ENCODE results near the gene CLPX.
"Not testable (repeated sequence)": the region's sequence is repeated elsewhere in the genome, so short reads cannot be mapped to it uniquely, and the experiment has no call there.

Gene CLPX

DNA sequence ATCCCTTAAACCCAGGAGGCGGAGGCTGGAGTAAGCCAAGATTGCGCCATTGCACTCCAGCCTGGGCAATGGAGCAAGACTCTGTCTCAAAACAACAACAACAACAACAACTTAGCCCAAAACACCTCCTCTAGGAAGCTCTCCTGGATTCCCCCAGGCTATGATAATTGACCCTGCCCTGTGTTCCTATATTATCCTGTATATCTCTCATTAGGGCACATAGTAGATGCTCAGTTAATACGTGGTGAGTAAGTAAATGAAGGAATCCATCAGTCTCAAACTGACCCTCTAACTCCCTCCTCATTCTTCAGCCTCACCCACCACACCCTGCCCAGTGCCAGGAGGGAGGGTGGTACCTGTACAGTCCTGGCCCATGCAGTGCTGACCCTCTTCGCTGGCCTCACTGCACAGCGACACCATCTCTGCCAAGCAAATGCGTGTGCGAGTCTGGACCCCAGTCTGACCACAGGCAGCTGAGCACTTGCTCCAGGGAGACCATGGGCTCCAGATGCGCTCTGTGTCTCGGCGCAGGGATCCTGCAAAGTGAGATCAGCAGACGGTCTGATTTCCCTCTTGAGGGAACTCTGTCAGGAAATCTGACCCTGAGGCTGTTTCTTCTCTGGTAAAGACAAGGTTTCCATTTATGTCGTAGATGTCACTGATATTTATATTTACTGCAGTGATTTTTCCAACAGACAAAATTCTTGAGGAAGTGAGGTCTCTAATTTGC is 20.0 kb upstream of the CLPX start:
- DNase-seq, result no peak

GRCh38 chr15:65204236-65204930 is 19.2 kb upstream of the CLPX start:
- no peak for DNase-seq

DNA sequence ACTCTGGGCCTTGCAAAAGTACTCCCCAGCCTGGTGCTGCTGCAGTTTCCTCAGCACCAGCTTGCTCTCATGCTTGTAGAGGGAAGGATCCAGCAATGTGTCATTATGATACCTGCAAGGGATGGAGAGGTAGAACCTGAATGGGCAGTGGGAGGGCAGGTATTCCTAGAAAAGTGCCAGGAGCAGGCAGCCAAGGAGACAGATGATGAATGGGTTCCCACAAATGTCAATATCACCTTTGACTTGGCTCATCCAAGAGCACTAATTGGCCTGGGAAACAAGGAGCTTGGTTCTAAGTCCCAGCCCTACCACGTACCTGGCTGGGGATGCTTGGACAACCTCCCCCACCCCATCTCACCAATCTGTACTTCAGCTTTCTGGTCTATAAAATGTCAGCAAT is 16.8 kb upstream of the CLPX start:
- DNase-seq, result no peak

- no peak for DNase-seq
Observed at GRCh38 chr15:65198571-65198970, 13.4 kb upstream of the CLPX start.

DNA sequence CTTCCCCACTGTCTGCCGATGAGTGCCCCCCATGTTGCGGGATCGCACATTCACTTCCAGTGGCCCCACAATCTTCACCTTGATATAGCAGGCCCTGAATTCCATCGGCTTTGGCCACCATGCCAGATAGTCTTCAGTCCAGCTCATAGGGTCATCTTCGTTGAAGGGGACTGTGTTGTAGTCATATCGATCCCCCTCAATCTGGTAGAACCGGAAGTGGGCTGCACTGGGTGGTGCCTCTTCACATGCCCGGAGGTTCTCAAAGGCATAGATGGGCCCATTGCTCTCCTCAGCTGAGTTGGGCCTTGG is 12.1 kb upstream of the CLPX start:
- DNase-seq, result no peak

DNA sequence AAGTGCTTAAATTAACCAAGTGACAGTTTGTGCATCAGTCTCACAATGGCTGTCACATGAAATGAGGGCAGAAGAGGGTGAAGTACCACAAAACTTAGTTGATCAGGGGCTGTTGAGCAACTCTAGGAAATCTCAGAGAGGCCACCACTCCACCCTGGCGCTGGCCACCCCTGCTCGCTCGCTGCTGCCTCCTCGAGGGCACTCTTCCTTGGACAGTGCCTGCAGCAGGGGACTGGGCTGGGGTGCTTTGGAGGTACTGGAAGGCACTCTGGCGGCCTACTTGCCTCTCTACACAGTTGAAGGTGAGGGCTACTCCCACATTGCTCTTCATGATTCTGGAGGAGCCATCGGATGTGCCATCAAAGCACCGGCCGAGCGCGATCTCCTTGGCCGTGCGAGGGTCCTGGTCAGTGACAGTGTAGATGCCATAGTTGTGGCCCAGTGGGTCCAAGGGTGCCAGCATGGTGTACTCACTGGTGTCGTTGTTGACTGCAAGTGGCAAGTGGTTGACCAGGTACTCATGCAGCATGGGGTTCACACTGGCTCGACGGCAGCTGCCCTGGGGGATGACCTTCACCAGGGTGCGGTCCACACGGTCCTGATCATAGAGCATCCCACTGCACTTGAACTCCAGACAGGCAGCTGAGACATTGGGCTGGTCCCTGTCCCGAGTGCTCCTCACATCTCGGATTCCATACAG is 11.6 kb upstream of the CLPX start:
- no peak for DNase-seq

GRCh38 chr15:65195548-65195923 is 10.4 kb upstream of the CLPX start:
- DNase-seq, result no peak

GRCh38 chr15:65194826-65195547 is 9.8 kb upstream of the CLPX start:
- DNase-seq, result no peak

DNA sequence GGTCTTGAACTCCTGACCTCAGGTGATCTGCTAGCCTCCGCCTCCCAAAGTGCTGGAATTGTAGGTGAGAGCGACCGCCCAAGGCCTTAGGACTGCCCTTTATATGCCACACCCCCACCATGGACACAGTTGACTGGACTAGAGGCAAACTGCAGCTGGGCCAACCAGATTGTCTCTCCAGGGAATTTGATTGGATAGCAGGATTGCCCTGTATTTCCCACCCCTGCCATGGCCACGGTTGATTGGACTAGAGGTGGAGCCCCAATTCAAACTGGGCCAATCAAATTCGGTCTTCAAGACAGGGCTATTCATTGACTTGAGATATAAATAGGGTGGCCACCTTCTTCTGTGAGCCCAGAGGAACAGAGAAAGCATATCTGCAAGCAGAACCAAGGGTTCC is 6.9 kb upstream of the CLPX start:
- no peak for DNase-seq

GRCh38 chr15:65189102-65189740 is 4.1 kb upstream of the CLPX start:
- no peak for DNase-seq

GRCh38 chr15:65188472-65188871 is 3.3 kb upstream of the CLPX start:
- DNase-seq, result not testable (repeated sequence)

DNA sequence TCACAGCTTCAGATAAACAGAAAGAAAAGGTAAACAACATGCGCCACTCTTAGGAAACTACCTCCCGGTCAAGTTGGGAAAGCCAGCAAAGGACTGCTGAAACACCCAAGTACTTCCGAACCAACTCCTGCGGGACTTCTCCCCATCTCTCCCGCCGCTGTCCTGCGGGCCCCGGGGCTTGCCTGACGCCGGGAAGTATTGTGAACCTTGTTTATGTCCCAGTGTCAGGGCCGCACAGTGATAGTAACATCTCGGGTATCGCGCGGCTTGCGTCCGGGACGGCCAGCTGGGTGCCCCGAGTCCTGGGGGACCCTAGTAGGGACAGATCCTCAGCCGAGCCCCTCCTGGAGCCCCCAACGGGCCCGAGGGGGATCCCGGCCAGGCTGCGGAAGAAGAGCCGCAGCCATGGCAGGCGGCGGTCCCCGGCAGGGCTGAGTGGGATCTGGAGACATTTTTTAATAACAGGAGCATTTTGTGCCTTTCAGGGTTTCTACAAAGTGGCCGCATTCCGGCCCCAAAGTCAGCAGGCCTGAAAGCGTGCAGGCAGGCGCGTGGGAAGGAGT is 756 bp downstream of the CLPX start:
- DNase-seq, result peak; percentile 24

GRCh38 chr15:65183865-65184159 is 1.3 kb downstream of the CLPX start:
- DNase-seq, result no peak

DNA sequence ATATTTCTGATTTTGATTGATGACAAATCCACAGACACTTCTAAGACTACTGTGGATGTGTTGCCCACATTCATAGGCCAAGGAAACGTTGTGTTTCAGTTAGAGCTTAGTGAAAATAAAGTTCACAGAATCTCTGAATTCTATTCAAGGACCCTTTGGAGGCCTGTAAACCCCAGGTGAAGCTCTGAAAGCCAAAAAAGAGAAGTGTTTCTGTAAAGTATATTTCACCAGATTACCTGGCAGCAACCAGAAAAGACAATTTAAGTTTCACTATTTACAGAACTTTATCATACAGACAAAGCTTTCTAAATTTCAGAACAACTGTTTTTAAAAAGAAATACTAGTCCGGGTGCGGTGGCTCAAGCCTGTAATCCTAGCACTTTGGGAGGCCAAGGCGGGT is 2.6 kb downstream of the CLPX start:
- no peak for DNase-seq

DNA sequence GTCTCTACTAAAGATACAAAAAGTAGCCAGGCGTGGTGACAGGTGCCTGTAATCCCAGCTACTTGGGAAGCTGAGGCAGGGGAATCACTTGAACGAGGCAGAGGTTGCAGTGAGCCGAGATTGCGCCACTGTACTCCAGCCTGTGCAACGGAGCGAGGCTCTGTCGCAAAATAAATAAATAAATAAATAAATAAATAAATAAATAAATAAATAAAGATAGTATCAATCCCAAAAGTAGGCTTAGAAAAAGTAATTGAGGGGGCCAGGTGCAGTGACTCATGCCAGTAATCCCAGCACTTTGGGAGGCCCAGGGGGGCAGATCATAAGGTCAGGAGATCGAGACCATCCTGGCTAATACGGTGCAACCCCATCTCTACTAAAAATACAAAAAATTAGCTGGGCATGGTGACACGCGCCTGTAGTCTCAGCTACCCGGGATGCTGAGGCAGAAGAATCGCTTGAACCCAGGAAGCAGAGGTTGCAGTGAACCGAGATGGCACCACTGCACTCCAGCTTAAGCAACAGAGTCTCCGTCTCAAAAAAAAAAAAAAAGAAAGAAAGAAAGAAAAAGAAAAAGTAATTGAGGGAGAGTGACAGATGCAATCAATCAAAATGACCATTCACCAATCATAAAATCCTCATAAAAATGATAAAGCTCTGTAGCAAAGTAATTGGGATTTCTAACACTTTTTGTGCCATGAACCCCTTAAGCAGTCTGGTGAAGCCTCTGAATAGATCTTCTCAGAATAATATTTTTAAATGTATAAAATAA is 3.4 kb downstream of the CLPX start:
- not testable (repeated sequence) for DNase-seq

GRCh38 chr15:65180167-65180566 is 5.0 kb downstream of the CLPX start:
- DNase-seq, result no peak

DNA sequence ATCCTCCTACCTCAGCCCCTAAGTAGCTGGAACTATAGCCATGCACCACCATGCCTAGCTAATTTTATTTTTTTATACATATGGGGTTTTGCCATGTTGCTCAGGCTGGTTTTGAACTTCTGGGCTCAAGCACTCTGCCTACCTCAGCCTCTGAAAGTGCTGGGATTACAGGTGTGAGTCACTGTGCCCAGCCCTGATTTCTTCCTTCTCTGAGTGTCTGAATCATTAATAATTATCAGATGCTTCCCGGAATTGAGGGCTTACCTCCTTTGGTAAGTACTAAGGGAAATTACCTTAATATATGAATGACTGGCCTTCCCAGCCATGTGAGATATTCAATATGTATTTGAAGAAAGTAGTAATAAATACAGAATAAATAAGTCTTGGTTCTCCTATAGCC is 7.2 kb downstream of the CLPX start:
- no peak for DNase-seq

DNA sequence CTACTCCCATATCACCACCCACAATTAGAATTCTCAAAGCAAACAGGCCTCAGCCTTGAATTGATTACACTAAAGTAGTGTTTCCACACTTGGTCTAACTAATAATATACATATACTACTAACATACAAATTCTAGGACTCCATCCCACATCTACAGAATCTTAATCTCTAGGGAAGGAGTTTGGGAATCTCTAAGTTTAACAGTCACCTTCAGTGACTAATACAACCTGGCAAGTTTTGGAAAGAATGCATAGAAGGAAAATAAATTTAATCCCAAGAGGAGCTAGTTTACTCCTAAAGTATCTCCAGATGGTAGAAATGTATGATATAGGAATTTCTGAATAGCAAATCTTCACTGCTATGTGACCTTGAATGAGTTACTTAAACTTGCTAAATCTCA is 9.1 kb downstream of the CLPX start:
- no peak for DNase-seq

GRCh38 chr15:65175511-65175910 is 9.6 kb downstream of the CLPX start:
- no peak for DNase-seq

DNA sequence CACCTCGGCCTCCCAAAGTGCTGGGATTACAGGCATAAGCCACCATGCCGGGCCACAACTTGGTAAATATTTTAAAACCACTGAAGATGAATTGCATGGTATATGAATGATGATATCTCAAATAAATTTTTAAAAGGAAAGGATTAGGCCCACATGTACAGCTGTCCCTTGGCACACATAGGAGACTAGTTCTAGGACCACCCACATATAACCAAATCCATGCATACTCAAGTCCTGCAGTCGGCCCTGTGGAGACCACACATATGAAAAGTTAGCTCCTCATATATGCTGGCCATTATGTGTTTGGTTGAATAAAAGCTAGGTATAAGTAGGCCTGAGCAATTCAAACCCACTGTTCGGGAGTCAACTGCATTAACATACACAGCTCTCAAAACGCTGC is 10.6 kb downstream of the CLPX start:
- DNase-seq, result no peak

DNA sequence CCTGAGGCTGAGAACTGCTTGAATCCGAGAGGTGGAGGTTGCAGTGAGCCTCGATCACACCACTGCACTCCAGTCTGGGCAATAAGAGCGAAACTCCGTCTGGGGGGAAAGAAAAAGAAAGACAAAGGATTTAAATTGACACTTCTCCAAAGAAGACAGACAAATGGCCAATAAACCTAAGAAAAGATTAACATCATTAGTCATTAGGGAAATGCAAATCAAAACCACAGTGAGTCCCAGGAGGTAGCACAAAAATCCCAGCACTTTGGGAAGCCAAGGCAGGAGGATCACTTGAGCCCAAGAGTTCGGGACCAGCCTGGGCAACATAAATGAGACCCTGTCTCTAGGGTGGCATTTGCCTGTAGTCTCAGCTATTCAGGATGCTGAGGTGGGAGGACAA is 12.6 kb downstream of the CLPX start:
- DNase-seq, result no peak

GRCh38 chr15:65171428-65171827 is 13.7 kb downstream of the CLPX start:
- DNase-seq, result no peak
